HG03108 (cell line): ENCODE results near the gene NSG2.

Source experiments
- ATAC-seq: cut with Tn5 transposase; IDR thresholded peaks from one replicate; pipeline ENCODE4 v1.9.1; 2021; ENCODE audit warnings: moderate library complexity; ENCODE audit not compliant: unreplicated experiment

NSG2 gene

DNA sequence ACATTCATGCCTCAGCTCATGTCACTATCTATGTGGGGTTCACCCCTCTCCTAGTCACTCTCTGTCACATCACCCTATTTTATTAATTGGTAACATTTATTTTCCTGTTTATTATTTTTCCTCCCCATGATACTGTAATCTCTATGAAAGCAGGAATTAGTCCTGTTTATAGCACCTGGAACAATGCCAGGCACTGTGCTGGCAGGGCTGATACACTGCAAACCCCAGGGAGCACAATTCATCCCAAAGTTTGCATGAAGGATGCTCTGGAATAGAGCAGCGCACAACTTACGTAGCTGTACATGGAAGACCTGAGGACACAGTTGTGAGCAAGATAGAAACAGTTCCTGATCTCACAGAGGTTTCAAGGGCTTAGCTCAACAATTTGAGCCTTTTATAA, 103.2 kb downstream of the NSG2 start:
- no peak for ATAC-seq

DNA sequence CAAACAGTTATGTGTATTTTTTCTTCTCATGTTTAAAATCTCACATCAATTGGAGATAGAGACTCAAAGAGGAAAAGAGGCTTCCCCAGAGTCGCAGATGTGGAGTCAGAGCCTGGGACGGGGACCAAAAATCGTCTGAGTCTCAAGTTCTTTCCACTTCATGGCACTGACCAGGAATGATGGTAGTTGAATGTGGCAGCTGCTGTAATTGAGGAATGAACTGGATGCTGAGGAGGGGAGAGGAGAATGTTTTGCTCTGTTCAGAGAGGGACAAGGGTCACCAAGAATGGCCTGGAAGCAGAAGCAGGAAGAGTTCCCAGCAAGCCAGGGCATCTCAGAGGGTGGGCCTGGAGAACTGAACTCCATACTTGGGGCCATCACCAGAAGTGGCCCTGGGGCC, 103.9 kb downstream of the NSG2 start:
- ATAC-seq = no peak

GRCh38 chr5:174149989-174150388, 104.5 kb downstream of the NSG2 start:
- ATAC-seq = no peak

DNA sequence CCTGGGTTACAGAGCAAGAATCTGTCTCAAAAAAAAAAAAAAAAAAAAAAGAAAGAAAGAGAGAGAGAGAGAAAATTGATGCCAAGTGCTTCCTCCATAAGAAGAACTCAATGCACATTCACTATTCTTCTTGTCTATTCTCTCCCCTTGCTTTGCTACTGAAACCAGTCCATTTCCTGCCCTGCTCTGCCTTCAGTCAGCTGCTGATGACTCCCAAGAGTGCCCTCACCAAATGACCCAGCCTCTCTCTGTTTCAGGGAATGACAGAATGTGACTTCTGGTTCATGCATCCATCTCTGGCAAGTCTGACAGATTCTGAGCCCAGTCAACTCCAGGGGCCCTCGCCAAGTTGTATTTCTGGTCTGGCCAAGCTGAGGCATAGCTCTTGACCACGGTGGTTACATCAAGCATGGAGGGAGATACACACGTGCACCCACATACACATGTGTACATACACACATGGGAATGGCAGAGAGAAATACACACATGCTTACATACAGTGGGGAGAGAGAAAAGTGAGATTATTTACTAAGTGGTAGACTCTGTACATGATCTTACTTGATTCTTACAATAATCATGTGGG, 106.2 kb downstream of the NSG2 start:
- no peak for ATAC-seq

DNA sequence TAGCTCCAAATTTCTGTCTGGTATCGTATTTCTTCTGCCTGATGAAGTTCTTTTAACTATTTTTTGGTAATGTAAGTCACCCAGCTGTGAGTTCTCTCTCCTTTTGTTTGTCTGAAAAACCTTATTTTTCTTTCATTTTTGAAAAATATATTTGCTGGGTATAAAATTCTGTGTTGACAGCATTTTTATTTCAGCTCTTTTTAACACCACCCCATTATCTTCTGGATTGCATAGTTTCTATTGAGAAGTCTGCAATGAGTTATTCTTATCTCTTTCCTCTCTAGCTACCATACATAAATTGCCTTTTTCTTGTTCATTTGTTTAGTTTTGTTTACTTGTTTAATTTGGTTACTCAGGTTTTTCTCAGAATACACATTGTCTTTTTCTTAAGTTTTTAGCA, 109.1 kb downstream of the NSG2 start:
- no peak for ATAC-seq

DNA sequence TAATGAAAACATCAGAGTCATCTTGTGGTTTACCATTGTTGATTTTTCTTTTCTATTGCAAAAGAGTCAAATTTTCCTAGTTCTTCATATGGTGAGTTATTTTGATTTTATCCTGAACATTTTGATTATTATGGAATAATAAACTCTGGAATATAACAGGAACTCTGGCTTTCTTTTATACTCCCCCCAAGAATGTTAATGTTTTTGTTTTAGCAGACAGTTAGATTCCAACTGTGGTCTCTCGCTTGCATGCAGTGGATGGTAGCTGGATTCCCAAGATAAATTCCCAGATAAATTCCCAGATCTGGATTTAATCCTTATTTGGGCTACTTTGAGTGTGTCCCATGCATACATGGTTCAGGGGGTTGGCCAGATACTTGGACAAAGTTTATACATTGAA, 109.8 kb downstream of the NSG2 start:
- no peak for ATAC-seq

DNA sequence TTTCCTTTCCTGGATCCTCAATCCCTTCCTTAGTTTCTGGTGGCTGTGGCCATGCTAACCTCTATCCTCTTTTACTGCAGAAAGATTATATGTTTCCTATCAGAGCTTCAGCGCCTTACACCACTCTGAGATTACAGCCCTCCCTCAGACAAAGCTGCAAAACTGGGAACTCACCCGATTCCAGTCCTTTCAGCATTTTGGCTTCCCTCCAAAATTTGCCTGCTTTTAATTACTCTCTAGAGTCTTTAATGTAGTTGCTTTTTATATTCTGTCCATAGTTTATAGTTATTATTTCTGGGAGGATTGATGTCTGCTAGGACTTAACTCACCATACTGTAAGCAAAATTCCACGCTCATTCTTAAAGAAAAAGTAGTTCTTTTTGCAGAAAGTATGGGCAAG, 110.2 kb downstream of the NSG2 start:
- ATAC-seq = no peak

DNA sequence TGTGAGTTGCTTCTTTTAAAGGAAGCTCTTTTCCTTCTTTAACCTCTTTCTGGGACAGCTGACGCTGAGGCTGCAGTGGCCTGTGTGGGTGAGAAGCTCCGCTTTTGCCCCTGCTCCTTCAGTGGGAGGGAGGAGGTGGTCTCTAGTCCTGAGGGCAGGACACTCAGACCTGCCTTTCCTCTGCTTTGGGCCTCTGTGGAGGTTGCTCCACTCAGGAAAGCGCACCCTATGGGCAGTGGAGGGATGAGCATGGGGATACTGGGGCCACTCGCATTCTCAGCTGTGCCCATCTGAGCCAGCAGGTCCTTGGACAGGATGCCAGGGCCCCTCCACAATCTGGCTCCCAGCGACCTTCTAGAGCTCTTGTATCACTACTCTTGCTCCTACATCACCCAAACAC, 111.5 kb downstream of the NSG2 start:
- no peak for ATAC-seq
